GM12873 (cell line): Measurements from ENCODE around the gene MXI1.

ENCODE experiments used
- TF ChIP-seq, protein P1 (sequence below): IDR thresholded peaks from 2 replicates; pipeline ENCODE4 v1.5.1; 2012; ENCODE audit warnings: low read depth, mild to moderate bottlenecking, moderate library complexity, low read length, control low read depth; ENCODE audit not compliant: insufficient read depth; ENCODE audit errors: missing control alignments

The MXI1 gene

DNA sequence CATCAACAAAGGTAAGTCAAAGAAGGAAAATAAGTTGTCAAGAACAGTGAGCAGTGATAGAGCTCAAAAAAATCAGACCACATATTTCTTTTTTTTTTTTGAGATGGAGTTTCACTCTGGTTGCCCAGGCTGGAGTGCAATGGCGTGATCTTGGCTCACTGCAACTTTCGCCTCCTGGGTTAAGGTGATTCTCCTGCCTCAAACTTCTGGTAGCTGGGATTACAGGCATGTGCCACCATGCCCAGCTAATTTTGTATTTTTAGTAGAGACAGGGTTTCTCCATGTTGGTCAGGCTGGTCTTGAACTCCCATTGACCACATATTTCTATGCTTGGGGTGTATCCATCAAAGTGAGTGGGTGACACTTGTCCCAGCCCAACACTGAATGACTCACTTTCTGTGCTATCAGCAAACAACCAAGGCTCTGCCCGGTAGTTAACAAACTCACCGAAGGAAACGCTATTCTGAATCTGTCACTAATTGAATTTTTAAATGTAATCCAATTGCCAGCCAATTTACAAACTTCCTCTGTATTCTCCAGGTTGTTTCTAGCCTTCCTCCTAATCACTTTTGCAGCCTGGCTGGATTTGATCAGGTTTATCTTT is 116.9 kb downstream of the MXI1 start:
- TF ChIP-seq, protein P1, sequence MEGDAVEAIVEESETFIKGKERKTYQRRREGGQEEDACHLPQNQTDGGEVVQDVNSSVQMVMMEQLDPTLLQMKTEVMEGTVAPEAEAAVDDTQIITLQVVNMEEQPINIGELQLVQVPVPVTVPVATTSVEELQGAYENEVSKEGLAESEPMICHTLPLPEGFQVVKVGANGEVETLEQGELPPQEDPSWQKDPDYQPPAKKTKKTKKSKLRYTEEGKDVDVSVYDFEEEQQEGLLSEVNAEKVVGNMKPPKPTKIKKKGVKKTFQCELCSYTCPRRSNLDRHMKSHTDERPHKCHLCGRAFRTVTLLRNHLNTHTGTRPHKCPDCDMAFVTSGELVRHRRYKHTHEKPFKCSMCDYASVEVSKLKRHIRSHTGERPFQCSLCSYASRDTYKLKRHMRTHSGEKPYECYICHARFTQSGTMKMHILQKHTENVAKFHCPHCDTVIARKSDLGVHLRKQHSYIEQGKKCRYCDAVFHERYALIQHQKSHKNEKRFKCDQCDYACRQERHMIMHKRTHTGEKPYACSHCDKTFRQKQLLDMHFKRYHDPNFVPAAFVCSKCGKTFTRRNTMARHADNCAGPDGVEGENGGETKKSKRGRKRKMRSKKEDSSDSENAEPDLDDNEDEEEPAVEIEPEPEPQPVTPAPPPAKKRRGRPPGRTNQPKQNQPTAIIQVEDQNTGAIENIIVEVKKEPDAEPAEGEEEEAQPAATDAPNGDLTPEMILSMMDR = no peak

DNA sequence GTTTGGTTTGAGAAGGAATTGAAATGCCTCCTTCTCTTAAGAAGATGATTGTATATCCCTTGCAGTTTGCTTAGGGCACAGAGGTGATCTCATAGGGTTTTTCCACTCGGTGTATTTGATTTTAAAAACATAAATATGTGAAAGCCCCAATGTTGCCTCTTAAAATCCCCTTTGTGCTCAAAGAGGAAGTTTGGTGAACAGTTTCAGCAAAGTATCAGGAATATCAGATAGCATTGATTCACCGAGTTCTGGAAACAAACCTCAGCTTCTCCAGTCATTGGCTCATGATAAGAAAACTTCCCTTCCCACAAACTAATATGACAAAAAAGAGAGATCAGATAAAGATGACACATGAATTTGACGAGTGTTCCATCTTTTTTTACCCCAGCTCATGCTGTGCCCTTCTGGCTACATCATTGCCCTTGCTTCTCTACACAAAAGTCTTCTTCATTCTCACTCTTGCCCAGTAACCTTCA is 117.4 kb downstream of the MXI1 start:
- TF ChIP-seq, protein P1 = no peak

GRCh38 chr10:110326351-110327032 is 119.1 kb downstream of the MXI1 start:
- TF ChIP-seq, protein P1 = no peak

DNA sequence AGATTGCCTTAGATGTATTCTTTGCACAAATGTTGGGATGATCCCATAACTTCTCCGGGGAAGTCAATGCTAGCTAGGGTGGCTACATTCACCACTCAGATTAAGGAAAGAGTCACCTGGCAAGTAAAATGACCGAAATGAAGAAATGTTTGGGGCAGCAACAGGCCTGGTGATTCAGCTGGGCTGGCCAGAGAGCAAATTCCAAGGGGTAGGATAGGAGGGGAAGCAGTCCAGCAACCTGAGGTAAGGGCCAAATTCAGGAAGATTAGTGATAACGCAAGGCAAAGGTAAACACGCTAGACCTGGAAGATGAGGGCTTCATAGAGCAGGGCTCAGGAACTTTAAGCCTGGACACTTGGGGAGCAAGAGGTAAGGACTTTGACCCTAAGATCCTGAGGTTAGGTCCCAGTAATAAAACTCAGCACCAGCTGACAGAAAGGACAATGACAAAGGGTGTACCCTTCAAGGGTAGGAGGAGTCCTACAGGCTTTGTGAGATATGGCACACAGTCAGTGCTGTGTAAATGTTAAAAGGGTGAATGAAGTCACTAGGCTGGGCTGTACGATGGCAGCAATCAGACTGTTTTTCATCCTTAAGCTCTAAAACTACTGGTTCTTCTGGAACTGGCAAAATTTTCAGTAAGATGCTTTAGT is 120.0 kb downstream of the MXI1 start:
- TF ChIP-seq, protein P1 = no peak

DNA sequence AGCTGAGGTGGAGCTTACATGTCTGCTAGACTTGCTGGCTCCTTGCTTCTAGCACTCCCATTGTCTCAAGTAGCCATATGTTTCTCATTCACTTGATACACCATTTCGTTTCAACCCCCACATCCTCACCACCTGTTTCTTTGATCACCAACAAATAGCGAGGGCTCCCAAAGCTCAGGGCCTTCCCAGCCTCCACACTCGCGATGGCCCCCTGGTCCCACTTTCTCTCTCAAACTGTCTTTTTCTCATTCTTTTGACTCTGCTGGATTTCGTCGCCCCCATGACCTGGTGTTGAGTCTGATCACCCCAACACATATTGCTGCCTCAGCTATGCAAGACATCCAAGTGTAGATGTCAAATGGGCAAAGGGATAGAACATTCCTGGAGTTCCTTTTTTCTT is 123.3 kb downstream of the MXI1 start:
- TF ChIP-seq, protein P1 = no peak

GRCh38 chr10:110334061-110334656 is 126.8 kb downstream of the MXI1 start:
- TF ChIP-seq, protein P1 = no peak
